ENCODE data around the gene DUSP8. TPM values are rescaled to one million over a fixed set of nuclear protein-coding genes. Genes with fewer than 3 reads are reported as not detected.

Gene DUSP8
- total RNA-seq, 4 donors from 2014 or later = 2.5 to 8.5 (median 4.8) TPM

DNA sequence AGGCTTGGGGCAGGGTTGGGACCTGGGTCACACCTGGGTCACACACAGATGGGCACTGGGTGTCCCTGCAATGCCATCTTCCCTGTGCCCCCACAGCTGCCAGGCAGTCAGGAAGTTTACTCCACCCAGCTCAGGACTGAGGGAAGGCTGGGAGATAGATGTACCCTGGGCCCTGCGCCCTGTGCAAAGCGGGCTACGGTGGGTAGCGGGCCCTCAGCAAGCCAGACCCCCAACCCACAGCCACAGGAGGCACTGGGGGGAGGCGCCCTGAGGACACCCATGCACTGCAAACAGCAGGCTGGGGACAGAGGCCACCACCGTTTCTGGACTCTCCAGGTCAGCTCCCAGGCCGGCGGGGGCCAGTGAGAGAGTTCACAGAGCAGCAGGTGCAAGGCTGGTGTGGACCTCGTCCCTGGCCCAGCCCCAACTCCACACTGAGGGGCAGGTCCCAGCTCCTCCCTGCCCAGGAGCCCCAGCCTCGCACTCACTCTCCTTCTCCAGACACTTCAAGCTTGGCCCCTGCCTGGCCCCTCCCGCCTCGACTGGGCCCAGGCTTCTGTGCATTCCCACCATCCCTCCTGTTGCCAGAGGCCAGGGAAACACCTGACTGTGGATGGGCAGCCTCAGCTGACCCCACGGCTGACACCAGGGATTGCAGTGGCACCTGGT is 4.9 kb downstream of the DUSP8 start:
- peaks cover 49 to 91% (median 63%) of the 10 kb centered on the region in 4 donors for H3K4me1 ChIP-seq
- H3K36me3 ChIP-seq = peaks cover 0 to 31% (median 18%) of the 10 kb centered on the region in 4 donors
- no peak overlapping the region for H3K4me3 ChIP-seq
- WGBS = 66% methylated on average over 11 of the region's 13 CpGs
- H3K27me3 ChIP-seq = peaks cover 0 to 5% (median 0%) of the 10 kb centered on the region in 4 donors
- peak overlapping the region in 3 of 4 donors; percentile 18 to 82 (median 22) for H3K27ac ChIP-seq (replicated peaks in 1 of 4)
- TF ChIP-seq CTCF (IDR thresholded peaks at IDR 0.05) (no peak), POLR2A (IDR thresholded peaks at IDR 0.05; ENCODE audit: low read depth) (no peak), POLR2AphosphoS5 (IDR thresholded peaks at IDR 0.05) (peak in 1 of 2 donors; percentile 44)
- no peaks in the 10 kb centered on the region for H3K9me3 ChIP-seq
- intact Hi-C loops (cut with DNase I) = no loop called here
- no peak for DNase-seq (ENCODE audit: extremely low spot score)

- DNase-seq (ENCODE audit: extremely low spot score) = no peak
- TF ChIP-seq CTCF (IDR thresholded peaks at IDR 0.05) (no peak), POLR2A (IDR thresholded peaks at IDR 0.05; ENCODE audit: low read depth) (no peak), POLR2AphosphoS5 (IDR thresholded peaks at IDR 0.05) (no peak), EP300 (IDR thresholded peaks at IDR 0.05) (no peak)
- Histone ChIP-seq H3K4me1 (peaks cover 49 to 90% (median 62%) of the 10 kb centered on the region in 4 donors), H3K36me3 (peaks cover 0 to 38% (median 24%) of the 10 kb centered on the region in 4 donors), H3K27ac (replicated peaks in 1 of 4) (peak overlapping the region in 1 of 4 donors; percentile 82), H3K4me3 (no peak overlapping the region), H3K27me3 (peaks cover 0 to 5% (median 0%) of the 10 kb centered on the region in 4 donors), H3K9me3 (no peaks in the 10 kb centered on the region)
- intact Hi-C loops (cut with DNase I) = no loop called here
- WGBS = 77% methylated on average over 6 of the region's 20 CpGs
These were observed 5.6 kb downstream of the DUSP8 start for GRCh38 chr11:1566381-1567051.

- WGBS = 40% methylated on average over 1 of the region's 5 CpGs
- intact Hi-C loops (cut with DNase I) = no loop called here
- no peak for DNase-seq (ENCODE audit: extremely low spot score)
- Histone ChIP-seq H3K9me3 (no peaks in the 10 kb centered on the region), H3K27me3 (no peaks in the 10 kb centered on the region), H3K4me3 (no peak overlapping the region), H3K36me3 (peaks cover 0 to 44% (median 28%) of the 10 kb centered on the region in 4 donors), H3K27ac (replicated peaks in 1 of 4) (peak overlapping the region in 2 of 4 donors; percentile 51 to 82), H3K4me1 (peaks cover 44 to 84% (median 56%) of the 10 kb centered on the region in 4 donors)
- TF ChIP-seq EP300 (IDR thresholded peaks at IDR 0.05) = no peak
- no peak for TF ChIP-seq POLR2A (IDR thresholded peaks at IDR 0.05; ENCODE audit: low read depth)
- TF ChIP-seq POLR2AphosphoS5 (IDR thresholded peaks at IDR 0.05) = no peak
These were observed 6.2 kb downstream of the DUSP8 start for GRCh38 chr11:1565904-1566247.

DNA sequence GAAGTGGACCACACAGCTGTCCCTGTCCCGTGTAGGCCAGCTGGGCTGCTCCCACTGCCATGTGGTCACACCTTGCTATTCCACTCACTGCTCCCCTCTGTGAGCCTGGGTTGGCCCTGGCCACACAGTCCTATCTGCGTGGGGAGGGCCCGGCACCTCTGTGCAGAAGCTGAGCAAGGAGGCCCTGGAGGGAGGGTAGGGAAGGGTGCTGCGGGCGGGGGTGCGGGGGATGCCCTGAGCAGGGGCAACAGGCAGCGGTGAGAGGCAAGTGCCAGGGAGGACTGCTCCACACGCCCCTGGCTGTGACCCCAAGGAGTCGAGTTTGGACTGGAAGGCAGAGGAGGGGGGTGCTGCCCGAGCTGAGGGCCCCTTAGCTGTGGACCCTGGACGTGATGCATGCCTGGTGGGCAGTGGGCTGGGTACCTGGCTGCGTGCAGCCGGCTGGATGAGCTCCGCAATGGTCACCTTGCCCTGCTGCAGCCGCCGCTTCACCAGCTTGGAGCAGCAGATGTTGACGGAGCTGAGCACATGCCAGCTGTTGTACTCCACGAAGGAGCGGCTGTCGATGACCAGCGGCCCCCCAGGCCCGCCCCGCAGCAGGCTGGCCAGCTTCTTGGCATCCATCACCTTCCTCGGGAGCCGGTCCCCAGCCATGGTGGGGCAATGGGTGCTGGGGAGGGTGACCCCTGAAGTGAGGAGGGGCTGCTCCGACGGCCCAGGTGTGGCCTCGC is 6.7 kb downstream of the DUSP8 start:
- no peaks in the 10 kb centered on the region for H3K27me3 ChIP-seq
- no peaks in the 10 kb centered on the region for H3K9me3 ChIP-seq
- no peak for DNase-seq (ENCODE audit: extremely low spot score)
- 94% methylated on average over 6 of the region's 28 CpGs for WGBS
- H3K4me3 ChIP-seq = no peak overlapping the region
- peaks cover 41 to 82% (median 52%) of the 10 kb centered on the region in 4 donors for H3K4me1 ChIP-seq
- peaks cover 0 to 50% (median 31%) of the 10 kb centered on the region in 4 donors for H3K36me3 ChIP-seq
- intact Hi-C loops (cut with DNase I) = no loop called here
- H3K27ac ChIP-seq (replicated peaks in 1 of 4) = peak overlapping the region; percentile 51 to 82 (median 61)
- TF ChIP-seq POLR2A (IDR thresholded peaks at IDR 0.05; ENCODE audit: low read depth) = no peak
- no peak for TF ChIP-seq CTCF (IDR thresholded peaks at IDR 0.05)
- no peak for TF ChIP-seq EP300 (IDR thresholded peaks at IDR 0.05)
- no peak for TF ChIP-seq POLR2AphosphoS5 (IDR thresholded peaks at IDR 0.05)

Data from esophagus muscularis mucosa (tissue), 4 donors.